Stimulated activated CD8-positive, alpha-beta memory T cell treated with anti-CD3 and anti-CD28 coated beads, Interleukin-4, amount 100 ng/mL, for 24 hours (primary cell): ENCODE measurements around the gene KRTAP10-8.
"Not testable (repeated sequence)": the region's sequence is repeated elsewhere in the genome, so short reads cannot be mapped to it uniquely, and the experiment has no call there.

Source experiments
- DNase-seq: peaks from one replicate; pipeline ENCODE4 v3.0.0-alpha.2; 2020; ENCODE audit warnings: low read depth

The KRTAP10-8 gene

DNA sequence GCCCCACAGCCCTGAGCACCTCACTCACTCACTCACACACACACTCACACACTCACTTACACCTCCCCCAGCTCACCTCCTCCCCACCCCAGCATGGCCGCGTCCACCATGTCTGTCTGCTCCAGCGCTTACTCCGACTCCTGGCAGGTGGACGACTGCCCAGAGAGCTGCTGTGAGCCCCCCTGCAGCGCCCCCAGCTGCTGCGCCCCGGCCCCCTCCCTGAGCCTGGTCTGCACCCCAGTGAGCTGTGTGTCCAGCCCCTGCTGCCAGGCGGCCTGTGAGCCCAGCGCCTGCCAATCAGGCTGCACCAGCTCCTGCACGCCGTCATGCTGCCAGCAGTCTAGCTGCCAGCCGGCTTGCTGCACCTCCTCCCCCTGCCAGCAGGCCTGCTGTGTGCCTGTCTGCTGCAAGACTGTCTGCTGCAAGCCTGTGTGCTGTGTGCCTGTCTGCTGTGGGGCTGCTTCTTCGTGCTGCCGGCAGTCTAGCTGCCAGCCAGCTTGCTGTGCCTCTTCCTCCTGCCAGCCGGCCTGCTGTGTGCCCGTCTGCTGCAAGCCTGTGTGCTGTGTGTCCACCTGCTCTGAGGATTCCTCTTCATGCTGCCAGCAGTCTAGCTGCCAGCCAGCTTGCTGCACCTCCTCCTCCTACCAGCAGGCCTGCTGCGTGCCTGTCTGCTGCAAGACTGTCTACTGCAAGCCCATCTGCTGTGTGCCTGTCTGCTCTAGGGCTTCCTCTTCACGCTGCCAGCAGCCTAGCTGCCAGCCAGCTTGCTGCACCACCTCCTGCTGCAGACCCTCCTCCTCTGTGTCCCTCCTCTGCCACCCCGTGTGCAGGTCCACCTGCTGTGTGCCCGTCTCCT is 34.7 kb downstream of the KRTAP10-8 start, which contains the start of gene KRTAP10-11:
KRTAP10-11 (plus strand) TSS at position 49 of the 856 bp plus-strand sequence; CDS start at position 94, 45 bp downstream.
- DNase-seq: not testable (repeated sequence)

DNA sequence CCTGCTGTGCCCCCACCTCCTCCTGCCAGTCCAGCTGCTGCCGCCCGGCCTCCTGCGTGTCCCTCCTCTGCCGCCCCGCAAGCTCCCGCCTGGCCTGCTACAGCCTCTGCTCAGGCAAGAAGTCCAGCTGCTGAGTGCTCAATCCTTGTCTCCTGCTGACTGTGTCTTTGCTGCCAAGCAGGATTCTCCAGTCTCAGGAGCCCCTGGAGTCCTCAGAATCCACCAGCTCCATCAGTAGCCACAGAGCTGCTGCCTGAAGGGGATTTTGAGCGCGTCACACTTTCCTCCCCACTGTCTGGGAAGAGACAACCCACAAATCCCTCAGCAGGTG is 35.3 kb downstream of the KRTAP10-8 start:
- no peak for DNase-seq

GRCh38 chr21:44648557-44649311 is 36.9 kb downstream of the KRTAP10-8 start:
- DNase-seq: no peak

- DNase-seq: no peak
These were observed 37.7 kb downstream of the KRTAP10-8 start for GRCh38 chr21:44649521-44650100.

DNA sequence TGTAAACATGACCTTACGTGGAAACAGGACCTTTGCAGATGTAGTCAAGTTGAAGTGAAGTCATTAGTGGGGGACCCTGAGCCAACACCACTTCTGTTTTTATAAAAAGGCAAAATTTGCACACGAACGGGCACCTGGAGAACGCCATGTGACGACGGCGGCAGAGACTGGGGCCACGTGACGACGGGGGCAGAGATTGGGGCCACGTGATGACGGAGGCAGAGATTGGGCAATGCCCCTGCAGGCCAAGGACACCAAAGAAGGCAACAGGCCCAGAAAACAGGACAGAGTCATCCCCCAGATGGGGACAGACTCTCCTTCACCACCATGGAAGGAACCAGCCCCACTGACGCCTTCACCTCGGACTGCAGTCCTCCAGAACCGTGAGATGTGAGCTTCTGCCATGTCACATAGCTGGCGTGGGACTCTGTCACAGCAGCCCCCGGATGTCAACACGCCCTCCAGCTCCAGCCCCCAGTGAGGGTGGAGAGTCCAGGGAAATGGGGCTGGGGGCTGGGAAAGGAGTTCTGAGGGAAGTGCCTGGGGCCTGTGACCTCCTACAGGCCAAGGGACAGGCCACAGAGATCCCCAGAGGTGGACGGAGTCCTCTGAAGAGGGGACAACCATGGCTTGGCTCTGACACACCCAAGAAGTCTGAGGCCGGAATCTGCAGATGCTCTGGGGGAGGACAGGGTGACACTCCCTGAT is 38.5 kb downstream of the KRTAP10-8 start:
- no peak for DNase-seq

DNA sequence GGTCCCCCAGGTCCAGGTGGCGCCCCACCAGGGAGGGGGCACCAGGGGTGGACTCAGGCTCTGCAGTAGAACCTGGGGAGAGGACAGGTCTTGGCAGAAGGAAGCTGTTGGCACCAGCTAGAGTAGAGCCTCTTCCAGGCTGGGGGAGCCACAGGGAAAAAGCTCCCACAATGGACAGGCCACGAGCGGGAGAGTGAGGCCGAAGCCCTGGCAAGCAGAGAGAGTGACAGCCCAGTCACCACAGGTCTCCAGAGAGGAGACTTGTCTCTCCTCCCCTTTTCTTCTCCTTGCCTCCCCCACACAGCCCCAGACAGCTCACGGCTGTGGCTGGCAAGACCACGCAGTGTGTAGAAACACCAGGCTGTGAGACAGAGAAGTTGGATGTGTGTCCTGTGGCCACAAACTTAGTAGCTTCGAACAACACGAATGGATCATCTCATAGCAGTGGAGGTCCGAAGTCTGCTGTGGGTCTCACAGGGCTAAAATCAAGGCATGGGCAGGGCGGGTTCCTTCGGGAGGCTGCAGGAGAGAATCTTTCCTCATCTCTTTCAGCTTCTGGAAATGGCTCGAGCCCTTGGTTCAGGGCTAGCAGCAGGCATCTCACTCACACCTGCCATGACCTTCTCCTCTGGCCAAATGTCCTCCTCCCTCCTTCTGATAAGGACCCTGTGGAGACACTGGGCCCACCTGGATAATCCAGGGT is 39.2 kb downstream of the KRTAP10-8 start:
- DNase-seq: no peak

GRCh38 chr21:44653123-44653522 is 41.2 kb downstream of the KRTAP10-8 start:
- no peak for DNase-seq

- DNase-seq: no peak
These were observed 42.0 kb downstream of the KRTAP10-8 start for GRCh38 chr21:44653656-44654575.

DNA sequence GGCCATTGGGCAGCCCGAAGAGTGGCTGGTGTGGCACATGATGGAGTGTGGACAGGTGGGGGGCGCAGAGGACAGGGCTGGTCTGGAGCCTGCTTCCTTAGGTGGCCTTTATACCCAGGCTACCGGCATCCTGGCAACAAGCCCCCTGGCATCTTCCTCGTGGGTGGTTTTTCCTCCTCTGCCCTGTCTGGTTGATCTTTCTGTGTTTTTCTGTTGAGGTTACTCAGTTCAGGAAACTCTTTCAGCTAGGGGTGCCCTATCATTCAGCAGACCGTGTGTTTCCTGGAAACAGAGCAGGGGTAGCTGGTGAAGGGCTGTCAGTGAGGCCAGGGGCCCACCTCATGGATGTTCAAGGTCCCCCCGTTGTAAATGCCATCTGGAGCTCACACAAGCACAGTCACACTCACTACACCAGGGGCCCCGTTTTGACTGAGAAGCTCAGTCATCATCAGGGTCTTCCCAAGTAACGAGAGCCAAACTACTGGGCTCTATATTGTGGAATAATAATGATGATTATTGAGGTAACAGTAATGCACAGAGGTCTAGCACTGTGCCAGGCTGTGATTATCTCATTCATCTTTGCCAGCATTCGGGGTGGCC is 42.8 kb downstream of the KRTAP10-8 start, which contains the start of gene KRTAP12-4:
KRTAP12-4 (minus strand) TSS at position 84 of the 600 bp plus-strand sequence; CDS start at position 39, 45 bp downstream.
- DNase-seq: no peak

DNA sequence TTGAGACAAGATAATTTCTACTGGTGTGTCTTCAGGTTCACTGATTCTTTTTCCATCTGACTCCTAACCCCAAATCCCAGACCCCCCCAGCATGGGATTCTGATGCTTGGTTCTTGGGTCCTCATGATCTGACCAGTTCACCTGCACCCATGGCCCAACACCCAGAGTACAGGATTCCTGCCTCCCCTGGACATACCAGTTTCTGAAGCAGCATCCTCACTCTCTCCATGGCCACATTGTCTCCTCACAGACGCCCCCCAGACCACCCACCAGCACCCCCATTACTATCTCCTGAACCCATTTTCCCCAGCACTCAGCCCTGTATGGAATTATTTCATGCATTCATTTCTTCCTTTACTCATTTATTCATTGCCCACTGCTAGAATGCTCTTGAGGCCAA is 45.0 kb downstream of the KRTAP10-8 start:
- DNase-seq: no peak

DNA sequence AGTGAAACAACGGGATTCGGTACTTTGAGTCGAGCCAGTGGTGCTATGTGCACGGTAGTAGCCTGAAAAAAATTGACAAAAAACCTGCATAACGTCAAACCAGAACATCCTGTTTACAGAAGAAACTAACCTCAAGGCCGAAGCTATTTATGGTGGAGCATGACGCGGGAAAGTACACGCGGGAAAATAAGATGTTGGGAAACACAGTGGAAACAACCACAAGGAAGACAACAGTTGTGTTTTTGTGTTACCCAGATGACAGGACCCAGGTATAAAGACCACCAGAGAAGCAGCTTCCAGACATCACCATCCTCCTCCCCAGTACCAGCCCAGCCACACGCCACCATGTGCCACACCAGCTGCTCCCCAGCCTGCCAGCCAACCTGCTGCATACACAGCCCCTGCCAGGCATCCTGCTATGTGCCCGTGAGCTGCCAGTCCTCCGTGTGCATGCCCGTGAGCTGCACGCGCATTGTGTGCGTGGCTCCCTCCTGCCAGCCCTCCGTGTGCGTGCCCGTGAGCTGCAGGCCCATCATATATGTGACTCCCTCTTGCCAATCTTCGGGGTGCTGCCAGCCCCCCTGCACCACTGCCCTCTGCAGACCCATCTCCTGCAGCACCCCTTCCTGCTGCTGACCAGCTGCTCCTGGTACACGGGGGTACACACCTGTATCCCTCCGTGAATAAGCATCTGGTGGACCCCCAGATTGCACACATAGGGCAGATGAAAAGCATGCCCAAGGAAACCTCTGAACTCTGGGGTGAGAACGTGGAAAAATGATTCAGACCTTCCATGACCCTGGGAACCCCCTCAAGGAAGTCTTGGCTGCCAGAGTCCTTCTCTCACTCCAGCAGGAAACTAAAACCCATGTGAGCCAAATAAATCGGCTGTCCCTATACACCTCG is 46.0 kb downstream of the KRTAP10-8 start, which contains the start of gene KRTAP12-3:
KRTAP12-3 (plus strand) TSS at position 298 of the 906 bp plus-strand sequence; CDS start at position 346, 48 bp downstream.
- DNase-seq: no peak

GRCh38 chr21:44658541-44658910 is 46.6 kb downstream of the KRTAP10-8 start:
- DNase-seq: no peak

- DNase-seq: no peak
These were observed 47.2 kb downstream of the KRTAP10-8 start for GRCh38 chr21:44658913-44659595.

GRCh38 chr21:44661567-44661966 is 49.7 kb downstream of the KRTAP10-8 start:
- DNase-seq: not testable (repeated sequence)
